Thyroid gland (tissue), 4 donors: Measurements from ENCODE around the gene ZNRF1. TPM values are rescaled to one million over a fixed set of nuclear protein-coding genes. Genes with fewer than 3 reads are reported as not detected.

Source experiments
- DNase-seq, 2 donors: peaks; one replicate each; pipeline ENCODE4 v3.0.0-alpha.2; 2019
- H3K27ac ChIP-seq, 3 donors: fragments of 200-600 bp; sonication (generic); 1 replicate in 2 of 3; 2 replicates in 1 of 3; pipeline ENCODE4 v1.5.1; 2016 to 2019; ENCODE audit warnings: mild to moderate bottlenecking in 1 of 3, moderate library complexity in 1 of 3
- H3K27me3 ChIP-seq: fragments of 200-600 bp; sonication (generic); one replicate; pipeline ENCODE4 v1.5.1; 2019
- H3K36me3 ChIP-seq, 2 donors: fragments of 200-600 bp; sonication (generic); one replicate each; pipeline ENCODE4 v1.5.1; 2016 to 2019
- H3K4me1 ChIP-seq, 2 donors: fragments of 200-600 bp; sonication (generic); one replicate each; pipeline ENCODE4 v1.5.1; 2017 to 2019
- H3K4me3 ChIP-seq, 3 donors: fragments of 200-600 bp; sonication (generic); replicated peaks in 1 of 3; 1 replicate in 2 of 3; 2 replicates in 1 of 3; pipeline ENCODE4 v1.5.1; 2016; ENCODE audit warnings: mild to moderate bottlenecking in 1 of 3
- H3K9me3 ChIP-seq: fragments of 200-600 bp; sonication (generic); one replicate; pipeline ENCODE4 v1.5.1; 2017
- POLR2A ChIP-seq, 2 donors: fragments of 450-650 bp; IDR thresholded peaks; one replicate each; pipeline ENCODE4 v1.6.1; 2017; ENCODE audit warnings: antibody characterized with exemption in 2 of 2, mild to moderate bottlenecking in 2 of 2, moderate library complexity in 1 of 2
- WGBS, 2 donors: methylation state at CpG; one replicate each; pipeline ENCODE4 v1.1.5; 2017; 5-methylcytosine and 5-hydroxymethylcytosine counted together
- intact Hi-C: fragments of 100-400 bp; cut with DNase I; formaldehyde crosslinking; loops from one replicate; pipeline ENCODE4 v1.15.1; 2023
- total RNA-seq, 4 donors: library from RNA; depleted of rRNA; stranded (reverse); fragments of >200 nt; gene quantifications; one replicate each; pipeline ENCODE4 v1.2.3, GENCODE V29; 2016
- TF ChIP-seq, protein P1 (sequence below), 6 experiments: fragments of 200-600 bp in 3 of 6; fragments of 450-650 bp in 3 of 6; sonication (generic) in 3 of 6; IDR thresholded peaks; one replicate each; pipeline ENCODE4 v1.5.1; 2016 to 2019; ENCODE audit warnings: antibody characterized with exemption in 6 of 6, mild to moderate bottlenecking in 2 of 6, inconsistent platforms in 1 of 6, moderate library complexity in 1 of 6

ZNRF1 gene
- total RNA-seq, 4 donors from 2014 or later: 47.4 to 94.5 (median 57.4) TPM

DNA sequence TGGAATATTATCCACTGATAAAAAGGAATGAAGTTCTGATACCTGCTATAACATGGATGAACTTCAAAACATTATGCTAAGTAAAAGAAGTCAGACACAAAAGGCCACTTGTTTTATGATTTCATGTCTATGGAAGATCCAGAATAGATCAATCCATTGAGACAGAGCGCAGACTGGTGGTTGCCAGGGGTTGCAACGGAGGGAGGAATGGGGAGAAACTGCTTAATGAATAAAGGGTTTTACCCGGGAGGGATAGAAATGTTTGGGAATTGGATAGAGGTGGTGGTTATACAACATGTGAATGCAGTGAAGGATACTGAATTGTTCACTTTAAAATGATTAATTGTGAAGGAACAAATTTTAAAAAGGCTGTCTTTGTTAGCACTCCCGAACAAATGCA is 44.1 kb upstream of the ZNRF1 start:
- H3K9me3 ChIP-seq: no peaks in the 10 kb centered on the region
- no peak overlapping the region for H3K27ac ChIP-seq
- DNase-seq: no peak
- intact Hi-C loops: no loop called here
- peaks cover 10 to 16% of the 10 kb centered on the region in 2 donors for H3K4me1 ChIP-seq
- H3K4me3 ChIP-seq: no peak overlapping the region
- no peaks in the 10 kb centered on the region for H3K27me3 ChIP-seq
- TF ChIP-seq, protein P1, sequence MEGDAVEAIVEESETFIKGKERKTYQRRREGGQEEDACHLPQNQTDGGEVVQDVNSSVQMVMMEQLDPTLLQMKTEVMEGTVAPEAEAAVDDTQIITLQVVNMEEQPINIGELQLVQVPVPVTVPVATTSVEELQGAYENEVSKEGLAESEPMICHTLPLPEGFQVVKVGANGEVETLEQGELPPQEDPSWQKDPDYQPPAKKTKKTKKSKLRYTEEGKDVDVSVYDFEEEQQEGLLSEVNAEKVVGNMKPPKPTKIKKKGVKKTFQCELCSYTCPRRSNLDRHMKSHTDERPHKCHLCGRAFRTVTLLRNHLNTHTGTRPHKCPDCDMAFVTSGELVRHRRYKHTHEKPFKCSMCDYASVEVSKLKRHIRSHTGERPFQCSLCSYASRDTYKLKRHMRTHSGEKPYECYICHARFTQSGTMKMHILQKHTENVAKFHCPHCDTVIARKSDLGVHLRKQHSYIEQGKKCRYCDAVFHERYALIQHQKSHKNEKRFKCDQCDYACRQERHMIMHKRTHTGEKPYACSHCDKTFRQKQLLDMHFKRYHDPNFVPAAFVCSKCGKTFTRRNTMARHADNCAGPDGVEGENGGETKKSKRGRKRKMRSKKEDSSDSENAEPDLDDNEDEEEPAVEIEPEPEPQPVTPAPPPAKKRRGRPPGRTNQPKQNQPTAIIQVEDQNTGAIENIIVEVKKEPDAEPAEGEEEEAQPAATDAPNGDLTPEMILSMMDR (IDR thresholded peaks at IDR 0.05): no peak
- no peak for TF ChIP-seq POLR2A (IDR thresholded peaks at IDR 0.05)
- 93 to 96% methylated on average over 4 of the region's 4 CpGs for WGBS, 2 donors
- H3K36me3 ChIP-seq: peaks cover 13% of the 10 kb centered on the region in 2 donors

DNA sequence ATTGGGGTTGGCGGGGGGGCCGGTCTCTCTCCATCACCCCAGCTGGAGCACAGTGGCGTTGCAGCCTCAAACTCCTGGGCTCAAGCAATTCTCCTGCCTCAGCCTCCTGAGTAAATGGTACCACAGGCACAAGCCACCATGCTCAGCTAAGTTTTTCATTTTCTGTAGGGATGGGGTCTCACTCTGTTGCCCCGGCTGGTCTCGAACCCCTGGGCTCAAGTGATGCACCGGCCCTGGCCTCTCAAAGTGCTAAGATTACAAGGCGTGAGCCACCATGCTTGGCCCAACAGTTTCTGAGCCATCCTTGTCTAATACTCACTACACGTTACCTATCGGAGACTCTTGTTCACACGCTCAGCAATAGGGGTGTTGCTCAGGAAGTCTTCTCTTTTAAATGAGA is 25.5 kb upstream of the ZNRF1 start:
- no peaks in the 10 kb centered on the region for H3K4me1 ChIP-seq
- intact Hi-C loops: no loop called here
- no peak for DNase-seq
- H3K27me3 ChIP-seq: no peaks in the 10 kb centered on the region
- no peak overlapping the region for H3K27ac ChIP-seq
- no peaks in the 10 kb centered on the region for H3K9me3 ChIP-seq
- H3K4me3 ChIP-seq: no peak overlapping the region
- 96 to 97% methylated on average over 10 of the region's 10 CpGs for WGBS, 2 donors
- H3K36me3 ChIP-seq: peaks cover 0 to 5% of the 10 kb centered on the region in 2 donors
- TF ChIP-seq, protein P1 (IDR thresholded peaks at IDR 0.05): no peak
- no peak for TF ChIP-seq POLR2A (IDR thresholded peaks at IDR 0.05)

DNA sequence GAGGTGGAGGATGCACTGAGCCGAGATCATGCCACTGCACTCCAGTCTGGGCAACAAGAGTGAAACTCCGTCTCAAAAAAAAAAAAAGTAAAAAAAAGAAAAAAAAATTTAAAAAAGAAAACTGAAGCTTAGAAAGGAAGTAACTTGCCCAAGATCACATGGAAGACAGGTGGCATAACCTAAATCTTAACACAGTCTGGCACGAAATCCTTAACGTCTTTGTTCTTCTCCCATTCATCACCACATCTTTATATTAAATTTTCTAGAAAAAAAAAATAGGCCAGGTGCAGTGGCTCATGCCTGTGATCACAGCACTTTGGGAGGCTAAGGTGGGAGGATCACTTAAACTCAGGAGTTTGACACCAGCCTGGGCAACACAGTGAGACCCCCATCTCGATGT is 23.2 kb upstream of the ZNRF1 start:
- no peaks in the 10 kb centered on the region for H3K9me3 ChIP-seq
- intact Hi-C loops: no loop called here
- TF ChIP-seq, protein P1 (IDR thresholded peaks at IDR 0.05): no peak
- TF ChIP-seq POLR2A (IDR thresholded peaks at IDR 0.05): no peak
- H3K27ac ChIP-seq: no peak overlapping the region
- peaks cover 0 to 5% of the 10 kb centered on the region in 2 donors for H3K36me3 ChIP-seq
- H3K4me3 ChIP-seq: no peak overlapping the region
- no peaks in the 10 kb centered on the region for H3K27me3 ChIP-seq
- no peak for DNase-seq
- WGBS, 2 donors: 81 to 95% methylated on average over 5 of the region's 5 CpGs
- no peaks in the 10 kb centered on the region for H3K4me1 ChIP-seq

DNA sequence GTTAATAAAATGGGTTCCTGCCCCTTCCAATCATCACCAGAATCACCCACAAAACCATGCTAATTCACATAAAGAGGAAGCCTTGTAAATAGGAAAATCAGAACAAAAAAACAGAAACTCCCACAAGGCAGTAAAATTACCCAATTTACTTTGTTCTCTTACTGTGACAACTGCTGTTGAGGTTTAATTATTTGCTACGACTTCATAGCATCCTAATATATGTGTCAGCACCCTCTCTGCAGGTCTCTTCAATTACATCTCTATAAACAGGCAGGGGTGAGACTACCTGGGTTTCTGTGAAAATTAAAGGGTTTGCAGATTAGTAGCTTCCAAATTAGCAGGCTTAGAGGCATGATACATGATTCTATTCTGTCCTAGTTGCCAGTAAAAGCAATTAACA is 16.6 kb upstream of the ZNRF1 start:
- Histone ChIP-seq H3K4me3 (no peak overlapping the region), H3K27me3 (no peaks in the 10 kb centered on the region), H3K9me3 (no peaks in the 10 kb centered on the region), H3K27ac (no peak overlapping the region), H3K4me1 (peaks cover 10 to 14% of the 10 kb centered on the region in 2 donors), H3K36me3 (no peaks in the 10 kb centered on the region)
- WGBS, 2 donors: 85 to 92% methylated on average over 1 of the region's 1 CpG
- TF ChIP-seq, protein P1 (IDR thresholded peaks at IDR 0.05): no peak
- TF ChIP-seq POLR2A (IDR thresholded peaks at IDR 0.05): no peak
- DNase-seq: no peak
- intact Hi-C loops: no loop called here

DNA sequence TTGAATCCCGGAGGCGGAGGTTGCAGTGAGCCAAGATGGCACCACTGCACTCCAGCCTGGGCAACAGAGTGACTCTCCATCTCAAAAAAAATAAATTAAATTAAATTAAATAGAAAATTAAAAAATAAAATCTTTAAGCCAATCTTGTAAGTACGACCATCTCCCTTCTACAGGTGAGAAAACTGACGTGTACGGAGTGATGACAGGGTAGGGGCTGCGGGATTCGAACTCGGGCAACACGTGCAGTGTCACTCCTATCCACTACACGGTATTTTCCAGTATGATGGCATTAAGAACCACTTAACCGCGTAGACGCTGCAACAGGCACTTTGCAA is 14.7 kb upstream of the ZNRF1 start:
- intact Hi-C loops: no loop called here
- 29% methylated on average over 12 of the region's 13 CpGs for WGBS, 2 donors
- Histone ChIP-seq H3K36me3 (no peaks in the 10 kb centered on the region), H3K4me1 (peaks cover 14 to 16% of the 10 kb centered on the region in 2 donors), H3K4me3 (peak overlapping the region; percentile 85 to 90 (median 88)), H3K9me3 (no peaks in the 10 kb centered on the region), H3K27ac (no peak overlapping the region), H3K27me3 (no peaks in the 10 kb centered on the region)
- TF ChIP-seq, protein P1 (IDR thresholded peaks at IDR 0.05): no peak
- DNase-seq: no peak
